ENCODE measurements around the gene ZNF628.

The ZNF628 gene

GRCh38 chr19:55443824-55444480 is 32.5 kb upstream of the ZNF628 start:
- no peak for DNase-seq (ENCODE audit: low read depth in 1 of 2, low spot score in 1 of 2)
- peaks cover 34% of the 10 kb centered on the region for H3K27me3 ChIP-seq (ENCODE audit: insufficient read depth, poor library complexity, severe bottlenecking)
- H3K4me3 ChIP-seq (replicated peaks; ENCODE audit: insufficient read depth, low read length): no peak overlapping the region
- H3K27ac ChIP-seq (replicated peaks): no peak overlapping the region
- TF ChIP-seq REST (IDR thresholded peaks at IDR 0.05; ENCODE audit: insufficient replicate concordance, low read depth) (no peak), CTCF (IDR thresholded peaks at IDR 0.05; ENCODE audit: insufficient read depth, low read length) (no peak), GABPA (IDR thresholded peaks at IDR 0.05; ENCODE audit: low read depth) (no peak), POLR2AphosphoS5 (IDR thresholded peaks at IDR 0.05; ENCODE audit: low read depth) (no peak), SPI1 (IDR thresholded peaks at IDR 0.05; ENCODE audit: borderline replicate concordance, low read depth) (no peak)

GRCh38 chr19:55444646-55445045 is 31.8 kb upstream of the ZNF628 start:
- DNase-seq (ENCODE audit: low read depth in 1 of 2, low spot score in 1 of 2): no peak
- Histone ChIP-seq H3K27me3 (ENCODE audit: insufficient read depth, poor library complexity, severe bottlenecking) (peaks cover 34% of the 10 kb centered on the region), H3K27ac (replicated peaks) (no peak overlapping the region), H3K4me3 (replicated peaks; ENCODE audit: insufficient read depth, low read length) (no peak overlapping the region)
- TF ChIP-seq SPI1 (IDR thresholded peaks at IDR 0.05; ENCODE audit: borderline replicate concordance, low read depth) (no peak), CTCF (IDR thresholded peaks at IDR 0.05; ENCODE audit: insufficient read depth, low read length) (no peak), POLR2AphosphoS5 (IDR thresholded peaks at IDR 0.05; ENCODE audit: low read depth) (no peak), GABPA (IDR thresholded peaks at IDR 0.05; ENCODE audit: low read depth) (no peak), REST (IDR thresholded peaks at IDR 0.05; ENCODE audit: insufficient replicate concordance, low read depth) (no peak)

DNA sequence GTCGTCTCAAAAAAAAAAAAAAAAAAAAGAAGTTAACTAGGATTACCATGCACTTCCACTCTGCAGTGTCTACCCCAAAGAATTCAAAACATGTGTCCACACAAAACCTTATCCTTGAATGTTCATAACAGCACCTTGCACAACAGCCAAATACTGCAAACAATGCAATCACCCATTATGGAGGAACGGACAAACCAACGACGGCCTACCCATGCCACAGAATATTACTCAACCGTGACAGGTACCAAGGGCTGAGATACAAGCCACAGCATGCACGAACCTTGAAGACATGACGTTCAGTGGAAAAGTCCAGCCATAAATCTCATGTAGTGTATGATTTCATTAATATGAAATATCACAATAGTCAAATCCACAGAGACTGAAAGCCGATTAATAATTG is 30.4 kb upstream of the ZNF628 start:
- peak in 1 of 2 experiments; percentile 77 for DNase-seq (ENCODE audit: low read depth in 1 of 2, low spot score in 1 of 2)
- peaks cover 24% of the 10 kb centered on the region for H3K27me3 ChIP-seq (ENCODE audit: insufficient read depth, poor library complexity, severe bottlenecking)
- no peak overlapping the region for H3K4me3 ChIP-seq (replicated peaks; ENCODE audit: insufficient read depth, low read length)
- H3K27ac ChIP-seq (replicated peaks): no peak overlapping the region
- no peak for TF ChIP-seq POLR2AphosphoS5 (IDR thresholded peaks at IDR 0.05; ENCODE audit: low read depth)

DNA sequence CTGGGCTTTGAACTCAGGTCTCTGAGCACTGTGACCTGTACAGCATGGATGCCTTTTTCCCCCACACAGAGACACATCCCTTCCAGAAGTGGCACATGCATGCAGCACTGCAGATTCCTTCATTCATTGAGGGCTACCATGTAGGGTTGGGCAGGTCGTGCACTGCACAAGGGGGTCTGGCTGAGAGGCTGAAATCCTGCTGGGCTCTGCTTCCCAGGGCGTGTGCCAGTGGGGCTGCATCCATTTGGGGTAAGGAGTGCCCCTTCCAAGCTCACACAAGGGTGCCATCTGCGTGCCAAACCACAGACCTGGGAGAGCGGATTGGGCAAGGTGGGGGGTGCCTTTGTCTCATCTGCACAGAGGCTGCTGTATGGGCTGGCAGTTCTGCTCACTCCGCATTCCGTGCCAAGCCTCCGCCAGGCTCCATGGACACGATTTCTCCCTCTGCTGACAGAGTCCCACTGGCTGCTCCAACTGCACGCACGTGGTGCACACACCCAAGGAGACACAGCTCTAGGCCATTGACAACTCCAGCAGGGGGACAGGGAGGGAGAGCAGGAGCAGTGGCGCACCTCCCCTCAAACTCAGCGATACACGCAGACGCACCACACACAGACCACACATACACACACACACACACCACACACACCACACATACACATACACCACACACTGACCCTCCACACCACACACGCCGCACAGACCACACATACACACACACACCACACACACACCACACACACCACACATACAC is 28.8 kb upstream of the ZNF628 start:
- DNase-seq (ENCODE audit: low read depth in 1 of 2, low spot score in 1 of 2): peak in 1 of 2 experiments; percentile 91
- H3K27ac ChIP-seq (replicated peaks): peak overlapping the region; percentile 23; the same call in 1 of the 2 replicates

More for the DNA sequence above, 28.8 kb upstream of the ZNF628 start:
- no peak for TF ChIP-seq REST (IDR thresholded peaks at IDR 0.05; ENCODE audit: insufficient replicate concordance, low read depth)
- TF ChIP-seq CTCF (IDR thresholded peaks at IDR 0.05; ENCODE audit: insufficient read depth, low read length): no peak
- peak; percentile 59; the same call in 1 of the 2 replicates for TF ChIP-seq POLR2AphosphoS5 (IDR thresholded peaks at IDR 0.05; ENCODE audit: low read depth)
- H3K4me3 ChIP-seq (replicated peaks; ENCODE audit: insufficient read depth, low read length): no peak overlapping the region
- peaks cover 26% of the 10 kb centered on the region for H3K27me3 ChIP-seq (ENCODE audit: insufficient read depth, poor library complexity, severe bottlenecking)

All from HL-60 (cell line).